H9 (cell line): Measurements from ENCODE around the gene PAMR1. TPM values are rescaled to one million over a fixed set of nuclear protein-coding genes. Genes with fewer than 3 reads are reported as not detected.
A peak's percentile ranks its signal among the peaks of the same experiment; 100 is the strongest.

Experiments
- DNase-seq: peaks from one replicate; pipeline ENCODE4 v3.0.0-alpha.2; 2017
- H2AFZ ChIP-seq: one replicate; pipeline ENCODE4 v1.6.1; 2013; ENCODE audit warnings: mild to moderate bottlenecking, low read length, control low read depth, moderate library complexity
- H2AK5ac ChIP-seq: 2 replicates; pipeline ENCODE4 v1.6.1; 2013; ENCODE audit warnings: low read length, control low read depth, mixed read lengths; ENCODE audit not compliant: insufficient read length
- H2BK120ac ChIP-seq: one replicate; pipeline ENCODE4 v1.6.1; 2013; ENCODE audit warnings: low read depth, mild to moderate bottlenecking, low read length, control low read depth, inconsistent platforms; ENCODE audit not compliant: poor library complexity, severe bottlenecking
- H2BK12ac ChIP-seq: 2 replicates; pipeline ENCODE4 v1.6.1; 2013; ENCODE audit warnings: low read length, control low read depth, mixed read lengths, low read depth; ENCODE audit not compliant: insufficient read length
- H2BK15ac ChIP-seq: 2 replicates; pipeline ENCODE4 v1.6.1; 2013; ENCODE audit warnings: low read depth, low read length, control low read depth
- H2BK20ac ChIP-seq: one replicate; pipeline ENCODE4 v1.6.1; 2013; ENCODE audit warnings: low read depth, mild to moderate bottlenecking, low read length, control low read depth, inconsistent platforms; ENCODE audit not compliant: poor library complexity, severe bottlenecking
- H2BK5ac ChIP-seq: 2 replicates; pipeline ENCODE4 v1.6.1; 2013; ENCODE audit warnings: low read length, control low read depth, mixed read lengths; ENCODE audit not compliant: insufficient read length
- H3K14ac ChIP-seq: 2 replicates; pipeline ENCODE4 v1.6.1; 2013; ENCODE audit warnings: low read length, control low read depth; ENCODE audit not compliant: insufficient read depth
- H3K18ac ChIP-seq: 2 replicates; pipeline ENCODE4 v1.6.1; 2013; ENCODE audit warnings: low read depth, mild to moderate bottlenecking, mixed read lengths, low read length, control low read depth; ENCODE audit not compliant: insufficient read length
- H3K23ac ChIP-seq: 2 replicates; pipeline ENCODE4 v1.6.1; 2013; ENCODE audit warnings: low read length, control low read depth, mixed read lengths, low read depth; ENCODE audit not compliant: insufficient read length
- H3K23me2 ChIP-seq: 2 replicates; pipeline ENCODE4 v1.6.1; 2013; ENCODE audit warnings: low read depth, mild to moderate bottlenecking, mixed read lengths, low read length, control low read depth; ENCODE audit not compliant: insufficient read length, poor library complexity, severe bottlenecking
- H3K27ac ChIP-seq: 2 replicates; pipeline ENCODE4 v1.5.1; 2013; ENCODE audit warnings: low read length, control low read depth, mixed read lengths, low read depth; ENCODE audit not compliant: insufficient read length
- H3K27me3 ChIP-seq: 2 replicates; pipeline ENCODE4 v1.6.1; 2013; ENCODE audit warnings: low read length, control low read depth, inconsistent platforms; ENCODE audit not compliant: insufficient read depth
- H3K4ac ChIP-seq: 2 replicates; pipeline ENCODE4 v1.6.1; 2013; ENCODE audit warnings: low read depth, mild to moderate bottlenecking, control low read depth, inconsistent platforms, low read length, moderate library complexity
- H3K4me1 ChIP-seq: 2 replicates; pipeline ENCODE4 v1.6.1; 2013; ENCODE audit warnings: low read length, control low read depth, inconsistent platforms; ENCODE audit not compliant: insufficient read depth
- H3K4me2 ChIP-seq: 2 replicates; pipeline ENCODE4 v1.6.1; 2013; ENCODE audit warnings: low read length, control low read depth, mixed read lengths; ENCODE audit not compliant: insufficient read length, insufficient read depth
- H3K56ac ChIP-seq: 2 replicates; pipeline ENCODE4 v1.6.1; 2013; ENCODE audit warnings: low read depth, mild to moderate bottlenecking, mixed read lengths, low read length, control low read depth; ENCODE audit not compliant: insufficient read length
- H3K79me1 ChIP-seq: 2 replicates; pipeline ENCODE4 v1.6.1; 2013; ENCODE audit warnings: low read depth, mild to moderate bottlenecking, moderate library complexity, low read length, control low read depth, inconsistent platforms; ENCODE audit not compliant: insufficient read depth, poor library complexity, severe bottlenecking
- H3K79me2 ChIP-seq: 2 replicates; pipeline ENCODE4 v1.6.1; 2013; ENCODE audit warnings: low read length, control low read depth, inconsistent platforms; ENCODE audit not compliant: insufficient read depth
- H3K9ac ChIP-seq: 2 replicates; pipeline ENCODE4 v1.6.1; 2013; ENCODE audit warnings: low read length, control low read depth, mixed read lengths; ENCODE audit not compliant: insufficient read length; ENCODE audit errors: extremely low read depth
- H3K9me3 ChIP-seq: one replicate; pipeline ENCODE4 v1.6.1; 2013; ENCODE audit warnings: low read depth, low read length, inconsistent platforms; ENCODE audit not compliant: control insufficient read depth
- H3T11ph ChIP-seq: one replicate; pipeline ENCODE4 v1.6.1; 2013; ENCODE audit warnings: mild to moderate bottlenecking, low read length, control low read depth, inconsistent platforms
- H4K20me1 ChIP-seq: one replicate; pipeline ENCODE4 v1.6.1; 2013; ENCODE audit not compliant: control insufficient read depth, insufficient read length, insufficient read depth
- H4K5ac ChIP-seq: 2 replicates; pipeline ENCODE4 v1.6.1; 2013; ENCODE audit warnings: low read depth, mild to moderate bottlenecking, mixed read lengths, low read length, control low read depth; ENCODE audit not compliant: insufficient read length
- H4K8ac ChIP-seq: replicated peaks from 2 replicates; pipeline ENCODE4 v1.6.1; 2013; ENCODE audit warnings: low read length, control low read depth, mixed read lengths, low read depth; ENCODE audit not compliant: insufficient read length
- H4K91ac ChIP-seq: 2 replicates; pipeline ENCODE4 v1.6.1; 2013; ENCODE audit warnings: low read depth, mild to moderate bottlenecking, moderate library complexity, mixed read lengths, low read length, control low read depth; ENCODE audit not compliant: insufficient read length
- H3K27ac Mint-ChIP-seq, 3 experiments: 2 replicates in 2 of 3; 3 replicates in 1 of 3; pipeline ENCODE4 v1.8.0; 2020 to 2021; ENCODE audit warnings: mixed read lengths in 3 of 3, mild to moderate bottlenecking in 1 of 3, moderate library complexity in 1 of 3
- H3K27me3 Mint-ChIP-seq: 2 replicates; pipeline ENCODE4 v1.8.0; 2021; ENCODE audit warnings: low read depth, mild to moderate bottlenecking, moderate library complexity, mixed read lengths
- H3K36me3 Mint-ChIP-seq, 3 experiments: 2 replicates in 2 of 3; 3 replicates in 1 of 3; pipeline ENCODE4 v1.8.0; 2020 to 2021; ENCODE audit warnings: low read depth in 3 of 3, mixed read lengths in 3 of 3; ENCODE audit not compliant: insufficient read depth in 1 of 3
- H3K4me1 Mint-ChIP-seq, 2 experiments: 2 replicates each; pipeline ENCODE4 v1.8.0; 2020; ENCODE audit warnings: mixed read lengths in 2 of 2
- H3K4me3 Mint-ChIP-seq, 2 experiments: 2 replicates in 1 of 2; 3 replicates in 1 of 2; pipeline ENCODE4 v1.8.0; 2020 to 2021; ENCODE audit warnings: mild to moderate bottlenecking in 2 of 2, mixed read lengths in 2 of 2, moderate library complexity in 1 of 2
- H3K9me3 Mint-ChIP-seq, 2 experiments: 2 replicates in 1 of 2; 3 replicates in 1 of 2; pipeline ENCODE4 v1.8.0; 2020; ENCODE audit warnings: mild to moderate bottlenecking in 2 of 2, mixed read lengths in 2 of 2, moderate library complexity in 1 of 2
- WGBS: extraction: QIAGEN DNeasy Blood & Tissue Kit; methylation state at CpG from one replicate; pipeline ENCODE4 v1.1.7; 2013; ENCODE audit warnings: missing lambda C conversion rate, low lambda C conversion rate, mixed read lengths; ENCODE audit not compliant: insufficient read length; ENCODE audit errors: extremely low coverage; 5-methylcytosine and 5-hydroxymethylcytosine counted together
- total RNA-seq: library from RNA; stranded (reverse); gene quantifications from 2 replicates; pipeline ENCODE4 v1.2.1, GENCODE V29; 2021
- TF ChIP-seq, protein P1 (sequence below): fragments of 200-600 bp; sonication (generic); conservative IDR thresholded peaks from 3 replicates; pipeline ENCODE4 v1.8.0; 2021; ENCODE audit warnings: antibody characterized with exemption, mild to moderate bottlenecking

PAMR1 gene
- total RNA-seq, 1 experiment from 2014 or later = 2.4 TPM

DNA sequence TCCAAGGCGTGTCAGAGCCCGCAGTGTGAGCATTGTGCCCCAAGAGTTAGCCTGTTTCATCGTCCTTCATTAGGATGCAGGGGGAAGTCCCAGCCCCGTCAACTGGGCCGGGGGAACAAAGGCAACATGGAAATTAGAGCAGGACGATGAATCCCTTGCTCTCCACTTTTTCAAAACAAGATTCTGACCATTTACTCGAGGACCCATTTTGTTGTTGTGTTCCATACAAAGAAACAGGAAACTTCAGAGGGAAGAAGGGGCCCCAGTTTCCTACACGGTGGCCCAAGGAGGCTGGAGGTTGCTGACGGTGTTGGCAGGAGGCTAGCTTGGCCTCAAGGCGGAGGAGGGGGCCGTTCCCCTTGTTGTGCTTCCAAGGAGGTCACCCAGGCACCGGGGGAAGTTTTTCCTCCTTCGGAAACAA, 62.1 kb downstream of the PAMR1 start:
- no peak overlapping the region for H2BK20ac ChIP-seq
- H3K27ac ChIP-seq = no peak overlapping the region
- no peak overlapping the region for H2BK120ac ChIP-seq
- H3K79me2 ChIP-seq = no peaks in the 10 kb centered on the region
- Mint-ChIP-seq H3K27ac (no peak overlapping the region; a peak in 1 of 7 replicates), H3K27me3 (peaks cover 2% of the 10 kb centered on the region), H3K36me3 (no peaks in the 10 kb centered on the region), H3K9me3 (no peaks in the 10 kb centered on the region), H3K4me3 (no peak overlapping the region), H3K4me1 (peaks cover 8% of the 10 kb centered on the region in 2 experiments)
- H4K5ac ChIP-seq = no peak overlapping the region
- no peak overlapping the region for H4K91ac ChIP-seq
- no peaks in the 10 kb centered on the region for H3K9me3 ChIP-seq
- no peak overlapping the region for H2BK15ac ChIP-seq
- H4K8ac ChIP-seq = no peak overlapping the region
- no peaks in the 10 kb centered on the region for H3K23me2 ChIP-seq
- H3K4me1 ChIP-seq = no peaks in the 10 kb centered on the region; the same call in 1 of the 2 replicates
- TF ChIP-seq, protein P1, sequence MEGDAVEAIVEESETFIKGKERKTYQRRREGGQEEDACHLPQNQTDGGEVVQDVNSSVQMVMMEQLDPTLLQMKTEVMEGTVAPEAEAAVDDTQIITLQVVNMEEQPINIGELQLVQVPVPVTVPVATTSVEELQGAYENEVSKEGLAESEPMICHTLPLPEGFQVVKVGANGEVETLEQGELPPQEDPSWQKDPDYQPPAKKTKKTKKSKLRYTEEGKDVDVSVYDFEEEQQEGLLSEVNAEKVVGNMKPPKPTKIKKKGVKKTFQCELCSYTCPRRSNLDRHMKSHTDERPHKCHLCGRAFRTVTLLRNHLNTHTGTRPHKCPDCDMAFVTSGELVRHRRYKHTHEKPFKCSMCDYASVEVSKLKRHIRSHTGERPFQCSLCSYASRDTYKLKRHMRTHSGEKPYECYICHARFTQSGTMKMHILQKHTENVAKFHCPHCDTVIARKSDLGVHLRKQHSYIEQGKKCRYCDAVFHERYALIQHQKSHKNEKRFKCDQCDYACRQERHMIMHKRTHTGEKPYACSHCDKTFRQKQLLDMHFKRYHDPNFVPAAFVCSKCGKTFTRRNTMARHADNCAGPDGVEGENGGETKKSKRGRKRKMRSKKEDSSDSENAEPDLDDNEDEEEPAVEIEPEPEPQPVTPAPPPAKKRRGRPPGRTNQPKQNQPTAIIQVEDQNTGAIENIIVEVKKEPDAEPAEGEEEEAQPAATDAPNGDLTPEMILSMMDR = no peak
- no peaks in the 10 kb centered on the region for H4K20me1 ChIP-seq
- no peaks in the 10 kb centered on the region for H3K27me3 ChIP-seq
- no peaks in the 10 kb centered on the region for H3K79me1 ChIP-seq
- no peak overlapping the region for H3T11ph ChIP-seq
- no peak overlapping the region for H2BK12ac ChIP-seq
- no peak overlapping the region for H3K4ac ChIP-seq
- H3K4me2 ChIP-seq = no peak overlapping the region
- H3K9ac ChIP-seq = no peak overlapping the region
- no CpG with 5 or more reads among the region's 13 CpGs for WGBS
- H2AK5ac ChIP-seq = no peak overlapping the region
- no peak for DNase-seq
- H3K23ac ChIP-seq = no peak overlapping the region
- H2BK5ac ChIP-seq = no peak overlapping the region
- H2AFZ ChIP-seq = no peak overlapping the region
- H3K18ac ChIP-seq = peak overlapping the region; percentile 29
- H3K56ac ChIP-seq = no peak overlapping the region
- H3K14ac ChIP-seq = peak overlapping the region; percentile 49; the same call in 1 of the 2 replicates
